Measurements from ENCODE around the gene ADARB1.

DNA sequence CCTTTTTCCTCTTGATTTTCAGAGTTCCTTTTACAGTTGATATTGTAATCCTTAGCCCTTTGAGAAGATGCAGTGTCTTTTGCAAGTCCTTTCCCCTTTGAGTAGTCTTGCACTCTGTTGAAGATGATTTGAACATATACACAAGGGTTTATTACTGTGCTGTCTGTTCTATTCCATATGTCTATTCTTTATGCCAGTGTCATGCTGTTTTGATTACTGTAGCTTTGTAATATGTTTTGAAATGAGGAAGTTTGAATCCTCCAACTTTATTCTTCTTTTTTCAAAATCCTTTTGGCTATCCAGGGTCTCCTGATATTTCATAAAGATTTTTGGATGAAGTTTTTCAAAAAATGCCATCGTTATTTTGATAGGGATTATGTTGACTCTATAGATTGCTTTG lies 112.3 kb downstream of the ADARB1 start:
- no peak for TF ChIP-seq EZH2phosphoT487 (IDR thresholded peaks at IDR 0.05; ENCODE audit: borderline replicate concordance, low read length)
- TF ChIP-seq, protein P1, sequence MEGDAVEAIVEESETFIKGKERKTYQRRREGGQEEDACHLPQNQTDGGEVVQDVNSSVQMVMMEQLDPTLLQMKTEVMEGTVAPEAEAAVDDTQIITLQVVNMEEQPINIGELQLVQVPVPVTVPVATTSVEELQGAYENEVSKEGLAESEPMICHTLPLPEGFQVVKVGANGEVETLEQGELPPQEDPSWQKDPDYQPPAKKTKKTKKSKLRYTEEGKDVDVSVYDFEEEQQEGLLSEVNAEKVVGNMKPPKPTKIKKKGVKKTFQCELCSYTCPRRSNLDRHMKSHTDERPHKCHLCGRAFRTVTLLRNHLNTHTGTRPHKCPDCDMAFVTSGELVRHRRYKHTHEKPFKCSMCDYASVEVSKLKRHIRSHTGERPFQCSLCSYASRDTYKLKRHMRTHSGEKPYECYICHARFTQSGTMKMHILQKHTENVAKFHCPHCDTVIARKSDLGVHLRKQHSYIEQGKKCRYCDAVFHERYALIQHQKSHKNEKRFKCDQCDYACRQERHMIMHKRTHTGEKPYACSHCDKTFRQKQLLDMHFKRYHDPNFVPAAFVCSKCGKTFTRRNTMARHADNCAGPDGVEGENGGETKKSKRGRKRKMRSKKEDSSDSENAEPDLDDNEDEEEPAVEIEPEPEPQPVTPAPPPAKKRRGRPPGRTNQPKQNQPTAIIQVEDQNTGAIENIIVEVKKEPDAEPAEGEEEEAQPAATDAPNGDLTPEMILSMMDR (conservative IDR thresholded peaks at IDR 0.05; ENCODE audit: low read depth, low read length) = no peak

Data from PC-3 (cell line).